Effector memory CD4-positive, alpha-beta T cell (primary cell): Measurements from ENCODE around the gene ZFP36L1.

Experiments used
- DNase-seq, 3 donors: peaks; one replicate each; pipeline ENCODE4 v3.0.0-alpha.2; 2020
- H3K27ac ChIP-seq: 2 replicates; pipeline ENCODE4 v1.7.0; 2013; ENCODE audit warnings: mild to moderate bottlenecking, low read length, moderate library complexity; ENCODE audit not compliant: insufficient read depth, poor library complexity, severe bottlenecking
- H3K27me3 ChIP-seq: replicated peaks from 2 replicates; pipeline ENCODE4 v1.7.0; 2013; ENCODE audit warnings: mild to moderate bottlenecking, low read length; ENCODE audit not compliant: insufficient read depth, control insufficient read depth, poor library complexity, severe bottlenecking
- H3K36me3 ChIP-seq: 2 replicates; pipeline ENCODE4 v1.7.0; 2013; ENCODE audit warnings: mild to moderate bottlenecking, low read length, moderate library complexity; ENCODE audit not compliant: control insufficient read depth, insufficient read depth
- H3K4me1 ChIP-seq: 2 replicates; pipeline ENCODE4 v1.7.0; 2013; ENCODE audit warnings: low read length, mild to moderate bottlenecking; ENCODE audit not compliant: control insufficient read depth, insufficient read depth, poor library complexity, severe bottlenecking
- H3K4me3 ChIP-seq: 2 replicates; pipeline ENCODE4 v1.7.0; 2013; ENCODE audit warnings: low read length, low read depth, mild to moderate bottlenecking; ENCODE audit not compliant: insufficient read depth, poor library complexity, severe bottlenecking
- H3K9me3 ChIP-seq: 2 replicates; pipeline ENCODE4 v1.7.0; 2013; ENCODE audit warnings: mild to moderate bottlenecking, low read length, moderate library complexity; ENCODE audit not compliant: control insufficient read depth

ZFP36L1 gene

DNA sequence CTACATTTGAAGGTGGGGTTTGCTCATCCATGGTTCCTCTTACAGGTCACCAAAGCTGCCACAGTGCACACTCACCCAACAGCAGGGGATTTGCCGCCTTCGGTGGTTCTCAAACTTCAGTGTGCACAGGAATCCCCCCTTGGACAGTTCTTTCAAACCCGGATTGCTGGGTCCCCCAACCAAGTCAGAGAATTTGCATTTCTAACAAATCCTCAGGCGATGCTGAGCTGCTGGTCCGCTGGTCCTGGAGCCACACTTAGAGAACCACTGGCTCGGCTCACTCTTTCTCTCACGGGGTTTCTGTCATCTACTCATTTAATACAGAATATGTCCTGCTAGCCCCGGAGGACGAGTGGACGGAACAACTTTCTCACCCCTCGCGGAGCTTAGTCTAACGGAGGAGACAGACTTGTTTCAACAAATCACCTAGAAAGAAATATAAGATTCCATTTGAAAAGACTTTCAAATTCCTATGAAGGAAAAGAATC, 24.1 kb upstream of the ZFP36L1 start:
- H3K9me3 ChIP-seq = no peaks in the 10 kb centered on the region
- H3K36me3 ChIP-seq = no peaks in the 10 kb centered on the region
- DNase-seq = no peak
- H3K4me1 ChIP-seq = peaks cover 74% of the 10 kb centered on the region
- H3K27me3 ChIP-seq = no peaks in the 10 kb centered on the region
- peak overlapping the region; percentile 95 for H3K27ac ChIP-seq
- peak overlapping the region; percentile 45 for H3K4me3 ChIP-seq

DNA sequence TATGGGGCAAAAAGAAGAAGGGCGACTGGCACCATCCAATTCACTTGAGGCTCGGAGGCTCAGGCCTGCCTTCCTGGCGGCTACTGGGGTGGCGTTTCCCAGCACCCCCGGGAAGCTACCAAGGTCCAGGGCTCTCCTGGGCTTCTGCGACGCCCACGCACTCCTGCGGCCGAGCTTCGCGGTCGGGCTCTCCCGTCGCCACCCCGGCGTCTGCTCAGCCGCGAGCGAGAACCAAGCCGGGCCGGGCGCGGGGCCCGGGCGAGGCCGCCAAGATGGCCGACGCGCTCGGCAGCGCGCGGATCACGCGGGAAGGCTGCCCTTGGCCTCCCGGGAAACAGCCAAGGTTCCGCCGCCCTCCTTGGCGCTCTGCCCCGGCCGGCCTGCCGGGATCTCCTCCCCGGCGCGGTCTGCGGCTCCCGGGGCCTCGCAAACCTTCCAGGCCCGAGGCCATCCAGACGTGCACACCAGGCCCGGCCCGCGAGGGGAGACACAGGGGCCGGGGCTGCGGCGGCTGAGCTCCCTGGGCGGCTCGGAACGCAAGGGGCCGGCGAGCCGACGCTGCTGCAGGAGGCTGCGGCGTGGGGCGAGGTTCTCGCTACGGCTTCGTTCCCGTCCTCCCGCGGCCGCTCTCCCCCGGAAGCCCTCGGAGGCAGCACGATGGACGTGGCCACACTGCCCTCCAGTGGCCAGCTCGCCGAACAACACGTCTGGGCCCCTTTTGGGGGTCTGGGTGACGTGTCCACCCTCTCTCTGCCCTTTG, 23.5 kb upstream of the ZFP36L1 start:
- H3K4me3 ChIP-seq = peak overlapping the region; percentile 45
- peak overlapping the region; percentile 95 for H3K27ac ChIP-seq
- H3K4me1 ChIP-seq = peaks cover 68% of the 10 kb centered on the region
- no peaks in the 10 kb centered on the region for H3K9me3 ChIP-seq
- no peaks in the 10 kb centered on the region for H3K36me3 ChIP-seq
- DNase-seq = peak; percentile 73 to 83 (median 81)
- H3K27me3 ChIP-seq = no peaks in the 10 kb centered on the region

DNA sequence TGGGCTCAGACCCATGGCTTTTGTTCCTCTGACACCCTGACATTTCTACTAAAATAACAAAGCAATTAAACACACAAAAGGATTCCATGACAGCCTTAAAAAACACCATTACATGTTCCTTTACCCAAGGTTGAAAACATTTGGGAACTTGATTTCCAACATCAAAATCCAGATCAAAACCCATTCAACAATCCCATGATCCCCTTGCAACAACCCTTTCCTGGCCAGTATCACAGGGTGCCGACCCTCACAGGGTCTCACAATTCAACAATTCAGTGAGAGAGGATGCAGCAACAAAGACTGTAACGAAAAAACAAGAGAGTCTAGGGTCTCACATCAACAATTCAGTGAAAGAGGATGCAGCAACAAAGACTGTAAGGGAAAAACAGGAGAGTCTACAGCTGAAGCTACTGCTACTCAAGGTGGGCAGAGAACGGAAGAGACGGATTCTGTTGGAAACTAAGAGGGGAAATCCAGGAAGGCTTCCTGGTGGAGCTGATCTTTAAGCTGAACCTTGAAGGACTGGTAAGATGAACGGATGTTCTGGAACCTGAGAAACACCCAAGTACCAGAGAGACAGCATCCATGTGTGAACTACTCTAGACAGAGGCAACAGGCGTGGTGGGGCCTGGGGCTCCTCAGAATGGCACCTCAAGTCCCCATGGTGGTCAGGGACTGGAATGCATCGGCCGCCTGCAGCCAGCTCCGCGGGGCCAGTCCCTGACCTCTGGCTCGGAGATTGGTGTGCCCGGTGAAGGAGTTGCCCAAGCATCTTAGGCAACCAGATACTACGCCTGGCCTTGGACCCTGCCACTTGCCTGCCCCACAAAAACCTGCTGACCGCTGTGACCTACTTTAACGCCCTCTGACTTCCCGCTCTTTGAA, 22.7 kb upstream of the ZFP36L1 start:
- no peaks in the 10 kb centered on the region for H3K9me3 ChIP-seq
- DNase-seq = no peak
- H3K27me3 ChIP-seq = no peaks in the 10 kb centered on the region
- H3K4me1 ChIP-seq = peaks cover 60% of the 10 kb centered on the region
- no peaks in the 10 kb centered on the region for H3K36me3 ChIP-seq
- peak overlapping the region; percentile 95 for H3K27ac ChIP-seq
- peak overlapping the region; percentile 45 for H3K4me3 ChIP-seq

DNA sequence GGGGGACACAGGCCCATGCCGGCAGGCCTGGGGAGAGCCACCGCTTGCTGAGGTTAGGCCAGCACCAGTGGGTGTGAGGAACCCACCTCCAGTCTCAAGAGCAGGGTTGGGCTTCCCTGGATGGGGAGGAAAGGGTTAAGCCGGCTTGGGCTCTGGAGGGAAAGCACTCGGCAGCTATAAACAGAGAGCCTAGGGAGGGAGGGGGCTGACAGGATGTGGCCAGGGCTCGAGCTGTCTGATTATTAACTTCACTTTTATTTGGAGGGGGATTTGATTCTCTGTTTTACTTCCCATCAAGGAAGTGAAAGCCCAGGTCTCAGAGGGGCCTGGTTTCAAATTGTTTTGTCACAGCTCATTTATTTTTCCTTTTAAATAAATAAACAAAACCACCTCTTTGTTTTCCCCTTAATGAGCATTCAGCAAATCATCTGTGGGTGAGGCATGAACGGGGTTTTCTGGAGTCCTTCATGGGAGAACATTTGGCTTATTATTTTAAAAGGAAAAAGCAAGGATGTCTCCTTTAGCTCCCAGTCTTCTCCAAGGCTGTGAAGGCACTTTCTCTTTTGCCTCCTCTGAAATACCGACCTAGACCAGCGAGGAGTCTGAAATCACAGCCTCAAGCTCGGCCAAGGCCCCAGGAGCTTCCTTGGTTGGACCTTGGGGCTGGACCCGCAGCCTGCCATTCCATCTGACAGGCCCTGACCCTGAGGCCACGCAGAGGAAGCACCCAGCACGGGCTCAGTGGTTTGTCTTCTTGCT, 21.9 kb upstream of the ZFP36L1 start:
- peaks cover 53% of the 10 kb centered on the region for H3K4me1 ChIP-seq

DNA sequence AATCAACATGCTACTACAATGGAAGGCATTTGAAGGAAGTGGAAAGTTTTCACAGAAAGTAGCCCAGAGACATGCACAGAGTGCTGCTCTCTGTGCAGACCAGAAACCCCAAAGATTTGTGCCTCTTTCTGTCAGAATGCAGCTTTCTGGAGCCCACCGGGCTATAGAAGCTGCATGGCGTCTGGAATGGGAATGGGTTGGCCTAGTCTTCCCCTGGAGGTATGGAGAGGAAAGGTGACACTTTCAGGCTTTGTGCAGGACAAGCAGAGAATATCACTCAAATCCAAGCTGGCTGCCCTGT, 21.3 kb upstream of the ZFP36L1 start:
- Histone ChIP-seq H3K4me1 (peaks cover 48% of the 10 kb centered on the region), H3K27me3 (no peaks in the 10 kb centered on the region), H3K36me3 (no peaks in the 10 kb centered on the region), H3K4me3 (peak overlapping the region; percentile 45), H3K27ac (peak overlapping the region; percentile 95), H3K9me3 (no peaks in the 10 kb centered on the region)
- DNase-seq = no peak

More for the DNA sequence above, 21.9 kb upstream of the ZFP36L1 start:
- H3K27ac ChIP-seq = peak overlapping the region; percentile 95
- peak overlapping the region; percentile 45 for H3K4me3 ChIP-seq
- no peaks in the 10 kb centered on the region for H3K27me3 ChIP-seq
- no peaks in the 10 kb centered on the region for H3K9me3 ChIP-seq
- no peaks in the 10 kb centered on the region for H3K36me3 ChIP-seq
- DNase-seq = peak in 2 of 3 donors; percentile 38 to 52

DNA sequence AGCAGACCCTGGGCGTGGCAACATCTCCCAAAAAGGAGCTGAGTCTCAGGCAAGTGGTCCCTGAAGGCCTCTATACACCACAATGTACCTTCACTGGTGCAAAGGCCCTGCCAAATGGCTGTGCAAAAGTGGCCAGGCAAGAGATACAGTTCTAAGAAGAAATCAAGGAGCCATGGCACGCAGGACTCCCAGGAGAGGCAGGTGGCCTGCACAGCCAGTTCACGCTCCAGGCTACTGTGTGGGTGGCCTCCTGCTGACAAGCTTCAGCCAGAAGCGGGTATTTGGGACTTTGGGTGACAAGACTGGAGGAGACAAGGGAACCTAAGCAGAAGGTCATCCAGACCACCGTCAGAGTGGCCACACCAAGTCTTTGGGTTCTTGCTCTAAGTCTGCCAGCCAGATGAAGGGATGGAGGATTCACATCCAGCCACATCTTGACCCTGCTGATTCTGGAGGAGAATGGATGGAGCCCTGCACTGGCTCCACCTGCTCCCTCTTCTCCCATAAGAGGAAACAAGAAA, 20.5 kb upstream of the ZFP36L1 start:
- Histone ChIP-seq H3K27me3 (no peaks in the 10 kb centered on the region), H3K27ac (peak overlapping the region; percentile 95), H3K36me3 (no peaks in the 10 kb centered on the region), H3K4me3 (no peak overlapping the region), H3K9me3 (no peaks in the 10 kb centered on the region), H3K4me1 (peaks cover 45% of the 10 kb centered on the region)
- DNase-seq = no peak

DNA sequence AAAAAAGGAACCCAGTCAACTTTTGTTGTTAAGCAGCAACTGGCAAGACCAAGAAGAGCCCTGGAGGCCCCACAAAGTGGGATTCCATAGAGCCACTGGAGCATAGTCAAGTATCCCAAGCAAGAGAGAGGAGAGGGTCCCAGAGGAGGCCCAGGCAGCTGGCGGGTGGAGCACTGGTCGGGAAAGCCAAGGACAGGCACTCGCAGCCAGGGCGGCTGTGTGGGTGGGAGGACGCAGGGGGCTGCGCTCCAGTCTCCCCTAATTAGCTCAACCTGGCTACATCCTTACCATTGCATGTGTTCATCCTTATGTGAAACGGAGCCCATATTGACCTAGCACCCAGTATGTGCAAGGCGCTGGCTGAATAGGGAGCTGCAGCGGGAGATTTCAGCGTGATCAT, 18.3 kb upstream of the ZFP36L1 start:
- no peaks in the 10 kb centered on the region for H3K9me3 ChIP-seq
- no peak for DNase-seq
- H3K4me1 ChIP-seq = peaks cover 41% of the 10 kb centered on the region
- H3K27ac ChIP-seq = no peak overlapping the region
- H3K27me3 ChIP-seq = no peaks in the 10 kb centered on the region
- no peak overlapping the region for H3K4me3 ChIP-seq
- no peaks in the 10 kb centered on the region for H3K36me3 ChIP-seq

DNA sequence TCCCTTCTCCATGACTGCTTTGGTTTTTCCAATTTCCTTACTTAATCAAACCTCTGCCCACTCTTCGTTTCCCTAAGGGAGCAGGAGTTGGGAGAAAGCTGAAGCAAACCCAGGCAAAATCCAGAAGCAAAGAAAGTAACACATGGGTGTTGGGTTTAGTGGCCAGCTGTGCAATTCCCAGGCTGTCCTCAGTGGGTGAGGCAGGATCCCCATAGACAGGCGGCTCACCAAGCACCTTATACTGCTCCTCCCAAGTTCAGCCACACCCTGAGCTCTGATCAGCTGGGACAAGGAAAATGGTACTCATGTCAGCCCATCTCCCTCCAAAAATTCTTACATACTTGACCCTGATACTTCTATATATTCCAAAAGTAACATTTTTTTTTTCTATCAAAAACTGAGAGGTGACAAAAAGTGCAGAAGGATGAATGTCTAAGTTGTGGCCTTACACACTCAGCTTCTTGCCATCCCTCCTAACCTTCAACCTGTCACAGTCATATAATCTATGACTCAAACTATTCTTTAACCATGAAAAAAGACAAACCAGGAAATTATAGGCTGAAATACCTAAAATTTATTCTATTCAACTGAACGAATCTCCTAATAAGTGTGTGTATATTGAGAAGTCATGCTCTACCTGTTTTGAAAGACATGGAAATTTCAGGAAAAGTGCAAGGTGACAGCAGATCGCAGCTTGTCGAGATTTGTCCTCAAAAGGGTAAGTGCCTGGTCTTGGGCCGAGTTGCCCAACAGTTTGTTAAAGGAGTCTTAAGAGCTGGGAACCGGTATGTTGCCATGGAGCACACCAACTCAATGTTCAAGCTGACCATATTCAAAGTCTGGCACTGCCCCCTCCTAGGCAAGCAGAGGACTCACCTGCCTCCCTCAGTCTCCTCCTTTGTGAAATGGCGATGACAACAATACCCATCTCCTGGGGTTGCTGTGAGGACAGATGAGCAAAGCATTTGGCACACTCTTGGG, 17.6 kb upstream of the ZFP36L1 start:
- no peaks in the 10 kb centered on the region for H3K9me3 ChIP-seq
- DNase-seq = no peak
- H3K27me3 ChIP-seq = no peaks in the 10 kb centered on the region
- H3K4me3 ChIP-seq = no peak overlapping the region
- peaks cover 34% of the 10 kb centered on the region for H3K4me1 ChIP-seq
- H3K27ac ChIP-seq = no peak overlapping the region
- no peaks in the 10 kb centered on the region for H3K36me3 ChIP-seq

DNA sequence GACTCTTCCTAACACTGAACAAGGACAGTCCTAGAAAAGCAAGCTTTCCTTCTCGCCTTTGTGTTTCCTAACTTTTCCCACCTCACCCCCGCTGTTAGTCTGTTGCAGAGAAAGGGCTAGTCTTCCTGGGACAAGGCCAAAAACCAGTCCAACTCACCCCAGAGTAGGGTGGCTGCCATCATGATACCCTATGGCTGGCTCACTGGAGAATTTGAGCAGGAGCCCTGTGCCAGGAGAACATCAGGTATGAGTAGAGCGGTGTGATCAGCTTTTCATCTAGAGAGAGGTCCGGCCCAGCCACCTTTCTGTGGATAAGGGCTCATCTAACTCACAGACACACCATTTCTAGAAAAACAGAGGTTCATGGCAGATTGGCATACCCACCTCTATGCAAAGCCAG, 16.7 kb upstream of the ZFP36L1 start:
- no peaks in the 10 kb centered on the region for H3K27me3 ChIP-seq
- H3K27ac ChIP-seq = no peak overlapping the region
- H3K4me3 ChIP-seq = no peak overlapping the region
- H3K36me3 ChIP-seq = no peaks in the 10 kb centered on the region
- no peak for DNase-seq
- H3K9me3 ChIP-seq = no peaks in the 10 kb centered on the region
- H3K4me1 ChIP-seq = peaks cover 25% of the 10 kb centered on the region
